GM12878 (cell line): ENCODE results near the gene SFT2D2.
"Not testable (repeated sequence)": the region's sequence is repeated elsewhere in the genome, so short reads cannot be mapped to it uniquely, and the experiment has no call there.

ENCODE experiments used
- CTCF ChIP-seq, 3 experiments: IDR thresholded peaks in 2 of 3; conservative IDR thresholded peaks in 1 of 3; 2 replicates each; pipeline ENCODE4 v1.5.1; 2011; ENCODE audit warnings: low read depth in 3 of 3, low read length in 3 of 3, mild to moderate bottlenecking in 3 of 3, control low read depth in 2 of 3, moderate library complexity in 2 of 3, inconsistent platforms in 1 of 3, mixed read lengths in 1 of 3; ENCODE audit not compliant: control insufficient read depth in 2 of 3, insufficient read depth in 1 of 3; ENCODE audit errors: extremely low read depth in 1 of 3
- EGR1 ChIP-seq, 2 experiments: IDR thresholded peaks; 1 replicate in 1 of 2; 2 replicates in 1 of 2; pipeline ENCODE4 v1.6.1; 2011 to 2012; ENCODE audit warnings: low read depth in 2 of 2, low read length in 2 of 2, borderline replicate concordance in 1 of 2, mild to moderate bottlenecking in 1 of 2, moderate library complexity in 1 of 2
- POLR2A ChIP-seq: IDR thresholded peaks from 2 replicates; pipeline ENCODE4 v1.6.1; 2011; ENCODE audit warnings: low read depth, mild to moderate bottlenecking, low read length
- RAD21 ChIP-seq: IDR thresholded peaks from 2 replicates; pipeline ENCODE4 v1.6.1; 2011; ENCODE audit warnings: mild to moderate bottlenecking, low read depth, low read length, moderate library complexity; ENCODE audit not compliant: insufficient read depth
- SPI1 ChIP-seq: IDR thresholded peaks from 2 replicates; pipeline ENCODE4 v1.6.1; 2011; ENCODE audit warnings: low read depth, mild to moderate bottlenecking, low read length, moderate library complexity, borderline replicate concordance; ENCODE audit not compliant: insufficient read depth
- ZNF274 ChIP-seq: IDR thresholded peaks from one replicate; pipeline ENCODE4 v1.8.0; 2011; ENCODE audit not compliant: insufficient read length, insufficient read depth

- not testable (repeated sequence) for TF ChIP-seq SPI1; ZNF274; CTCF (IDR thresholded peaks at IDR 0.05 in 2 of 3, conservative IDR thresholded peaks at IDR 0.05 in 1 of 3; ENCODE audit: control insufficient read depth in 2 of 3, extremely low read depth in 1 of 3, insufficient read depth in 1 of 3, low read depth in 3 of 3, low read length in 3 of 3); RAD21; POLR2A; EGR1 (IDR thresholded peaks at IDR 0.05; ENCODE audit: borderline replicate concordance in 1 of 2, low read depth in 2 of 2, low read length in 2 of 2)
Observed at GRCh38 chr1:168181063-168181720, 44.6 kb upstream of the SFT2D2 start.
